ENCODE data around the gene FASTK.

The FASTK gene

GRCh38 chr7:151080522-151081169 is at the start of gene FASTK:
Gene FASTK (minus strand): TSS chr7:151080809. CDS start chr7:151080766, 43 bp downstream.
- TF ChIP-seq, protein P1, sequence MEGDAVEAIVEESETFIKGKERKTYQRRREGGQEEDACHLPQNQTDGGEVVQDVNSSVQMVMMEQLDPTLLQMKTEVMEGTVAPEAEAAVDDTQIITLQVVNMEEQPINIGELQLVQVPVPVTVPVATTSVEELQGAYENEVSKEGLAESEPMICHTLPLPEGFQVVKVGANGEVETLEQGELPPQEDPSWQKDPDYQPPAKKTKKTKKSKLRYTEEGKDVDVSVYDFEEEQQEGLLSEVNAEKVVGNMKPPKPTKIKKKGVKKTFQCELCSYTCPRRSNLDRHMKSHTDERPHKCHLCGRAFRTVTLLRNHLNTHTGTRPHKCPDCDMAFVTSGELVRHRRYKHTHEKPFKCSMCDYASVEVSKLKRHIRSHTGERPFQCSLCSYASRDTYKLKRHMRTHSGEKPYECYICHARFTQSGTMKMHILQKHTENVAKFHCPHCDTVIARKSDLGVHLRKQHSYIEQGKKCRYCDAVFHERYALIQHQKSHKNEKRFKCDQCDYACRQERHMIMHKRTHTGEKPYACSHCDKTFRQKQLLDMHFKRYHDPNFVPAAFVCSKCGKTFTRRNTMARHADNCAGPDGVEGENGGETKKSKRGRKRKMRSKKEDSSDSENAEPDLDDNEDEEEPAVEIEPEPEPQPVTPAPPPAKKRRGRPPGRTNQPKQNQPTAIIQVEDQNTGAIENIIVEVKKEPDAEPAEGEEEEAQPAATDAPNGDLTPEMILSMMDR (IDR thresholded peaks at IDR 0.05; ENCODE audit: low read depth, low read length, missing control alignments) = no peak

GRCh38 chr7:151129960-151130591 is 49.5 kb upstream of the FASTK start:
- no peak overlapping the region for H3K4me3 ChIP-seq (ENCODE audit: low read depth, low read length)
- TF ChIP-seq, protein P1 (IDR thresholded peaks at IDR 0.05; ENCODE audit: low read depth, low read length, missing control alignments) = no peak
- no peak for DNase-seq (ENCODE audit: low read depth)

More at GRCh38 chr7:151080522-151081169, at the start of gene FASTK:
- peak; percentile 52 for DNase-seq (ENCODE audit: low read depth)
- H3K4me3 ChIP-seq (ENCODE audit: low read depth, low read length) = peak within 1 kb of the TSS; percentile 81

DNA sequence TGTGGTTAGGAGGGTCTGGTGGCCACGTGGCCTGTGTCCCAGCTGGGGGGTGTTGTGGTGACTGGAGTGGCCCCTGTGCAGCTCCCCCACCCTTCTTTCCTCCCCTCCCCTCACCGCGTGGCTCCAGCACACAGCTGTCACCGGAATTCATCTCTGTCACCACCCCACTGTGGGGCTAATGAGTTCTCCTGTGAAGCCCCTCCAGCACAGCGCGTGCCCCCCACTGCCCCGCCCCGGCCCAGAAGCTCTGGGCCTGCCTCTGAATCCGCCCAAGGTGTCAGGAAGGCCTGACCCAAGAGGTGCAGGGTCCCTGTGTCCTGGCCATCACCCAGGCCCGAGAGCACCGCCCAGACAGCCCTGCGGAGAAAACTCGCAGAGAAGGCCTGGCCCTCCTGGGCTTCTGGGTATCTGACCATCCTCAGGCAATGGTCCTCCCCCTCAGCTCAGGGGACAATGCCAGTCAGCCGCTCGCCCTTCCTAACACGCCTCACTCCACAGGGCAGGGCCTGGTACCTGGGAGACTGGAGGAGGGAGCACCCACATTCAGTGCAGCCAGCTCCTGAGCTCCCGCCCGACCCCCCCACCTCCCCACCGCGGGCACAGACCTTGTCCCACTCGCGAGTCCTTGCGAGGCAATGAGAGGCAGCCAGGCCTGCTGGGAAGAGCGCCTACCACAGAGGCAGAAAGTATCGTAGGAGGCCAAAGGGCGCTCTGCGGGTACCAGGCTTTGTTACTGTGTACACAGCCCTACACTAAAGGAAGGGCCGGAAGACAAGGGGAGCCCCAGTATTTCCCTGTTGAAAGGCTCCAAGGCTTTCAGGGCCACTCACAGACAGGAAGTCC is 48.7 kb upstream of the FASTK start:
- DNase-seq (ENCODE audit: low read depth) = no peak
- H3K4me3 ChIP-seq (ENCODE audit: low read depth, low read length) = no peak overlapping the region

DNA sequence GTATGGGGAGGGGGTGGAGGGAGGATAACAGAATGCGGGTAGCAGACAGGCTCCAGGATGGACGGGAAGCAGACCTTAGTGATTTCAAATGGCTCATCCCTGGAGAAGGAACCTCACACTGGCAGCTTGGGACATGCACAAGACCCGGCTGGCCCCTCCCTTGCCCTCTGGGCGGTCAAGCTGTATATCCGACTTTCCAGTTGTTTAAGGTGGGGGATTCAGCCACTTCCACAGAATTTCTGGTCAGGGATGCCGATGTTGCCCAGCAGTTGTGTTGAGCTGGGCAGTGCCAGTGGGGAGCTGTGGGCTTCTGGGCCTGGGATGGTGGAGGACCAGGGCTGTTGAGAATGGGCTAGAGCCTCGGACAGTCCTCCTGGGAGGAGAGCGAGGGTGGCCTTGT is 48.1 kb upstream of the FASTK start:
- TF ChIP-seq, protein P1 (IDR thresholded peaks at IDR 0.05; ENCODE audit: low read depth, low read length, missing control alignments) = no peak
- no peak overlapping the region for H3K4me3 ChIP-seq (ENCODE audit: low read depth, low read length)
- DNase-seq (ENCODE audit: low read depth) = no peak

More for the DNA sequence above, 48.7 kb upstream of the FASTK start:
- TF ChIP-seq, protein P1 (IDR thresholded peaks at IDR 0.05; ENCODE audit: low read depth, low read length, missing control alignments) = no peak

GRCh38 chr7:151128144-151128543 is 47.5 kb upstream of the FASTK start:
- no peak overlapping the region for H3K4me3 ChIP-seq (ENCODE audit: low read depth, low read length)
- no peak for DNase-seq (ENCODE audit: low read depth)
- TF ChIP-seq, protein P1 (IDR thresholded peaks at IDR 0.05; ENCODE audit: low read depth, low read length, missing control alignments) = no peak

GRCh38 chr7:151126491-151127137 is 46.0 kb upstream of the FASTK start:
- TF ChIP-seq, protein P1 (IDR thresholded peaks at IDR 0.05; ENCODE audit: low read depth, low read length, missing control alignments) = no peak
- no peak for DNase-seq (ENCODE audit: low read depth)

More at GRCh38 chr7:151126491-151127137, 46.0 kb upstream of the FASTK start:
- no peak overlapping the region for H3K4me3 ChIP-seq (ENCODE audit: low read depth, low read length)

Measured in GM12864 (cell line).